Endodermal cell (in vitro differentiated cells): ENCODE results near the gene NIPAL3. TPM values are rescaled to one million over a fixed set of nuclear protein-coding genes. Genes with fewer than 3 reads are reported as not detected.

ENCODE experiments used
- DNase-seq: peaks from one replicate; pipeline ENCODE4 v3.0.0-alpha.2; 2017
- H3K27ac ChIP-seq: 2 replicates; pipeline ENCODE4 v1.5.1; 2013; ENCODE audit warnings: mild to moderate bottlenecking, low read depth, low read length, moderate library complexity
- H3K27me3 ChIP-seq: 2 replicates; pipeline ENCODE4 v1.6.1; 2013; ENCODE audit warnings: mild to moderate bottlenecking, low read length, moderate library complexity; ENCODE audit not compliant: insufficient read depth, control insufficient read depth, poor library complexity, severe bottlenecking
- H3K36me3 ChIP-seq: 2 replicates; pipeline ENCODE4 v1.7.0; 2013; ENCODE audit warnings: mild to moderate bottlenecking, low read length, moderate library complexity; ENCODE audit not compliant: control insufficient read depth, insufficient read depth
- H3K4me1 ChIP-seq: one replicate; pipeline ENCODE4 v1.7.0; 2013; ENCODE audit warnings: low read length; ENCODE audit not compliant: control insufficient read depth, insufficient read depth
- H3K4me3 ChIP-seq: 2 replicates; pipeline ENCODE4 v1.5.1; 2013; ENCODE audit warnings: mild to moderate bottlenecking, low read length, moderate library complexity
- H3K9ac ChIP-seq: 2 replicates; pipeline ENCODE4 v1.6.1; 2013; ENCODE audit warnings: mild to moderate bottlenecking, low read length, moderate library complexity; ENCODE audit not compliant: poor library complexity, severe bottlenecking; ENCODE audit errors: extremely low read depth
- H3K9me3 ChIP-seq: 2 replicates; pipeline ENCODE4 v1.6.1; 2013; ENCODE audit warnings: mild to moderate bottlenecking, low read length, moderate library complexity; ENCODE audit not compliant: control insufficient read depth
- H3K27ac Mint-ChIP-seq: 2 replicates; pipeline ENCODE4 v1.8.0; 2020; ENCODE audit warnings: mixed read lengths
- H3K27me3 Mint-ChIP-seq: 2 replicates; pipeline ENCODE4 v1.8.0; 2021; ENCODE audit warnings: mild to moderate bottlenecking, mixed read lengths; ENCODE audit not compliant: insufficient read depth
- H3K36me3 Mint-ChIP-seq: 2 replicates; pipeline ENCODE4 v1.8.0; 2020; ENCODE audit warnings: low read depth, mixed read lengths
- H3K4me1 Mint-ChIP-seq: 2 replicates; pipeline ENCODE4 v1.8.0; 2020; ENCODE audit warnings: mixed read lengths
- H3K4me3 Mint-ChIP-seq: 2 replicates; pipeline ENCODE4 v1.8.0; 2020; ENCODE audit warnings: mild to moderate bottlenecking, moderate library complexity, mixed read lengths
- H3K9me3 Mint-ChIP-seq: 2 replicates; pipeline ENCODE4 v1.8.0; 2020; ENCODE audit warnings: mild to moderate bottlenecking, mixed read lengths
- WGBS, 2 experiments: methylation state at CpG; one replicate each; pipeline versions ENCODE4 v1.1.5 to v1.1.7; 2013; ENCODE audit warnings: missing lambda C conversion rate in 2 of 2, mixed read lengths in 1 of 2; ENCODE audit not compliant: insufficient coverage in 1 of 2, insufficient read length in 1 of 2; 5-methylcytosine and 5-hydroxymethylcytosine counted together
- total RNA-seq, 2 donors: library from RNA; stranded (reverse); fragmentation: NEBNext Ultra II Directional in 1 of 2; extraction: Animal tissue kit (Norgen Biotek cat#: 25700) in 1 of 2; gene quantifications; 2 replicates in 1 of 2; 3 replicates in 1 of 2; pipeline ENCODE4 v1.2.1, GENCODE V29; 2021
- TF ChIP-seq, protein P1 (sequence below): fragments of 200-600 bp; sonication (generic); conservative IDR thresholded peaks from 2 replicates; pipeline ENCODE4 v1.5.0; 2021; ENCODE audit warnings: antibody characterized with exemption, mild to moderate bottlenecking

Gene NIPAL3
- total RNA-seq, 2 donors from 2014 or later: 4.7 to 5.5 TPM

DNA sequence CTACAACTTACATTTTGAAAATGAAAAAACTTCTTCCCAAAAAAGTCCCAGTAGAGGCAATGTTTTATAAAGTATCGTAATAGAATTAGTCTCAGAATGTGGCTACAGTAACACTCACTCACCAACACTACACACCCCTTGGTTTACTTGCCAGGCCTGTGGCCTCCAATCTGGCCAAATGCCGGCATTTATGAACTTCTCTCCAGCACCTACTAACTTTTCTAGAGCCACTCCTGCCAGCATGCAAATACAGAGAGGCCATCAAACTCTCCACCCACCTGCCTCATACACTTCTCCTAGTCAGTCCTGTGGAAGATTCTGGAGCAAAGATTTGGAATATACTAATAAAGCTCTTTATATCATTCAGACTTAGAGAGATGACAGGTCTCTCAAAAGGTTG is 34.3 kb upstream of the NIPAL3 start:
- no peaks in the 10 kb centered on the region for H3K9me3 ChIP-seq
- Mint-ChIP-seq H3K4me3 (no peak overlapping the region), H3K9me3 (no peaks in the 10 kb centered on the region), H3K36me3 (peaks cover 27% of the 10 kb centered on the region), H3K4me1 (peaks cover 16% of the 10 kb centered on the region), H3K27ac (peak overlapping the region; percentile 49), H3K27me3 (no peaks in the 10 kb centered on the region)
- peak; percentile 16 for DNase-seq
- H3K9ac ChIP-seq: no peak overlapping the region
- no peak overlapping the region for H3K27ac ChIP-seq
- H3K36me3 ChIP-seq: peaks cover 15% of the 10 kb centered on the region
- H3K4me1 ChIP-seq: peaks cover 8% of the 10 kb centered on the region
- H3K27me3 ChIP-seq: no peaks in the 10 kb centered on the region
- TF ChIP-seq, protein P1, sequence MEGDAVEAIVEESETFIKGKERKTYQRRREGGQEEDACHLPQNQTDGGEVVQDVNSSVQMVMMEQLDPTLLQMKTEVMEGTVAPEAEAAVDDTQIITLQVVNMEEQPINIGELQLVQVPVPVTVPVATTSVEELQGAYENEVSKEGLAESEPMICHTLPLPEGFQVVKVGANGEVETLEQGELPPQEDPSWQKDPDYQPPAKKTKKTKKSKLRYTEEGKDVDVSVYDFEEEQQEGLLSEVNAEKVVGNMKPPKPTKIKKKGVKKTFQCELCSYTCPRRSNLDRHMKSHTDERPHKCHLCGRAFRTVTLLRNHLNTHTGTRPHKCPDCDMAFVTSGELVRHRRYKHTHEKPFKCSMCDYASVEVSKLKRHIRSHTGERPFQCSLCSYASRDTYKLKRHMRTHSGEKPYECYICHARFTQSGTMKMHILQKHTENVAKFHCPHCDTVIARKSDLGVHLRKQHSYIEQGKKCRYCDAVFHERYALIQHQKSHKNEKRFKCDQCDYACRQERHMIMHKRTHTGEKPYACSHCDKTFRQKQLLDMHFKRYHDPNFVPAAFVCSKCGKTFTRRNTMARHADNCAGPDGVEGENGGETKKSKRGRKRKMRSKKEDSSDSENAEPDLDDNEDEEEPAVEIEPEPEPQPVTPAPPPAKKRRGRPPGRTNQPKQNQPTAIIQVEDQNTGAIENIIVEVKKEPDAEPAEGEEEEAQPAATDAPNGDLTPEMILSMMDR: no peak
- no peak overlapping the region for H3K4me3 ChIP-seq
- 98% methylated on average over 2 of the region's 2 CpGs; no CpG with 5 or more reads in 1 of the 2 experiments for WGBS, 2 experiments

DNA sequence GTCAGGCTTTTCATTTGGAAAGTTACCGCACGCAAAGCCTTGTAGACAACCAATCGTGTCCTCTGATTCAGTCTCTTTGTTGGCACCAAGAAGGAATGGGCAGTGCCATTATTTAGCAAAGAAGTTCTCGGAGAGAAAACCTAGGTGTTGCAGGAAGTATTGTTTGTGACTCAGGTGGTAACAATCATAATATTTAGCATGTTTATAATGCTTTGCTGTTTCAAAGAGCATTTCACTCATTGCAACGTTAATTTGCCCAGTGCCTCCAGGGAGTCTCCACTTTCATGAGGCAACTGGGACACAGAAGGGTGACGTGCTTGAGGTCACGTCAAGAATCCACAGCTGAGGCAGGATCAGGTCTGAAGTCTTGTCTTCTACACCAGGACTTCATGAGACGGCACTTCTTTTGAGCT is 33.4 kb upstream of the NIPAL3 start:
- peaks cover 17% of the 10 kb centered on the region for H3K36me3 ChIP-seq
- peaks cover 8% of the 10 kb centered on the region for H3K4me1 ChIP-seq
- Mint-ChIP-seq H3K27me3 (no peaks in the 10 kb centered on the region), H3K36me3 (peaks cover 35% of the 10 kb centered on the region), H3K9me3 (peaks cover 2% of the 10 kb centered on the region), H3K4me1 (peaks cover 16% of the 10 kb centered on the region), H3K4me3 (no peak overlapping the region), H3K27ac (no peak overlapping the region)
- 94 to 98% methylated on average over 7 to 8 of the region's 8 CpGs for WGBS, 2 experiments
- TF ChIP-seq, protein P1: no peak
- no peaks in the 10 kb centered on the region for H3K27me3 ChIP-seq
- no peaks in the 10 kb centered on the region for H3K9me3 ChIP-seq
- H3K27ac ChIP-seq: no peak overlapping the region
- H3K9ac ChIP-seq: no peak overlapping the region
- no peak for DNase-seq
- H3K4me3 ChIP-seq: no peak overlapping the region

DNA sequence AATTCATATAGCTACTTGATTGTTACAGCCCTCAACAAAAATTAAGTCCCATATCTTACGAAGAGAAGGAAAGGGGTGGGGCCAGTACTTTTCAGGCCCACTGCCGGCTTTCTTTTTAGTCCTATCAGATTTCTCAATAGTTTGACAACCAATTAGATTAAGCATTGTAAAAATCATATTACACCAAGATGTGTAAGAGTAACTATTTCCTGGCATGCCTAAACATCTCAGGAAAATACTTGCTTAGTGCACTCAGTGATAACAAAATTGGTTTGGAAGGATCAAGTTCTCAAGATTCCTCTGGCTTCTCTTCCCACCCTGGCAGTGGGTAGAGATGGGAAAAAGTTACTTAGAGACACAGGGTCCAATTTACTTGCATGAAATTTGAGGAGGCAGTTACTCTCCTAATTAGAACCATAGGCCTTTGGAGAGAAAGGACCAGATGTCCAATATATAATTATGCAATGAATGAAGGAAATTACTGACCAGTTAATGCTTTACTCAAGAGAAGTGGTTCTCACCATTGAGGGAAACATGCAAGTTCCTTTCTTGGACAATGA is 32.1 kb upstream of the NIPAL3 start:
- Mint-ChIP-seq H3K27ac (no peak overlapping the region), H3K4me3 (no peak overlapping the region), H3K4me1 (peaks cover 16% of the 10 kb centered on the region), H3K27me3 (no peaks in the 10 kb centered on the region), H3K9me3 (peaks cover 2% of the 10 kb centered on the region), H3K36me3 (peaks cover 33% of the 10 kb centered on the region)
- no peak for DNase-seq
- Histone ChIP-seq H3K27me3 (no peaks in the 10 kb centered on the region), H3K9ac (no peak overlapping the region), H3K36me3 (peaks cover 18% of the 10 kb centered on the region), H3K4me1 (peaks cover 8% of the 10 kb centered on the region), H3K4me3 (no peak overlapping the region), H3K9me3 (no peaks in the 10 kb centered on the region), H3K27ac (no peak overlapping the region)
- TF ChIP-seq, protein P1: no peak
- WGBS, 2 experiments: 92 to 100% methylated on average over 1 to 2 of the region's 2 CpGs
